GM18498 (cell line): ENCODE results near the gene AKT3.
A peak's percentile ranks its signal among the peaks of the same experiment; 100 is the strongest.

ENCODE experiments used
- ATAC-seq: cut with Tn5 transposase; IDR thresholded peaks from one replicate; pipeline ENCODE4 v1.9.1; 2021; ENCODE audit warnings: mild to moderate bottlenecking, moderate library complexity; ENCODE audit not compliant: unreplicated experiment

AKT3 gene

GRCh38 chr1:243473227-243474135, 376.6 kb downstream of the AKT3 start:
- ATAC-seq, result no peak

GRCh38 chr1:243471754-243472745, 378.0 kb downstream of the AKT3 start:
- ATAC-seq, result peak; percentile 90

- ATAC-seq, result no peak
These were observed 378.9 kb downstream of the AKT3 start for GRCh38 chr1:243471026-243471685.

GRCh38 chr1:243470502-243470901, 379.5 kb downstream of the AKT3 start:
- no peak for ATAC-seq

GRCh38 chr1:243469497-243469896, 380.5 kb downstream of the AKT3 start:
- no peak for ATAC-seq

GRCh38 chr1:243465738-243466137, 384.3 kb downstream of the AKT3 start:
- ATAC-seq, result no peak

GRCh38 chr1:243465081-243465480, 385.0 kb downstream of the AKT3 start:
- ATAC-seq, result no peak

GRCh38 chr1:243462929-243463697, 386.9 kb downstream of the AKT3 start:
- ATAC-seq, result no peak

GRCh38 chr1:243461700-243462099, 388.3 kb downstream of the AKT3 start:
- ATAC-seq, result no peak

DNA sequence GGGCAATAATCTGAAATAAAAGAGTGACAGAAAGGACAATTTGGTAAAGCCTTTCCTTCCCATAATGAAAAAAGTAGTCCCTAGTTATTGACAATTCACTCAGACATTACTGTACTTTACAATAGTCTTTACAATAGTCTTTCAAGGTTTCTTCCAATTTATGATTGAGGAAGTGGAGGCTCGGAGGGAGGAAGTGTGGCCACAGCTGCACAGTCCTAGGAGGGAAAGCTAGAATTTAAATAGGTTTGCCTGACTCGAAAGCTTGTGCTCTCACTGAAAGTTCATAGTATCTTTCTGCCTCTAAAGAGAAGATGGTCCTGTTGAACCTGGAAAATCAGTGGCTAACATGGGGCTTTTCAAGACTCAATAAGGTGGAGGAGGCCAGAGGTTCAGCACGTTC, 391.0 kb downstream of the AKT3 start:
- peak; percentile 50 for ATAC-seq

- no peak for ATAC-seq
These were observed 392.6 kb downstream of the AKT3 start for GRCh38 chr1:243457363-243457982.

- no peak for ATAC-seq
These were observed 394.0 kb downstream of the AKT3 start for GRCh38 chr1:243455760-243456651.

DNA sequence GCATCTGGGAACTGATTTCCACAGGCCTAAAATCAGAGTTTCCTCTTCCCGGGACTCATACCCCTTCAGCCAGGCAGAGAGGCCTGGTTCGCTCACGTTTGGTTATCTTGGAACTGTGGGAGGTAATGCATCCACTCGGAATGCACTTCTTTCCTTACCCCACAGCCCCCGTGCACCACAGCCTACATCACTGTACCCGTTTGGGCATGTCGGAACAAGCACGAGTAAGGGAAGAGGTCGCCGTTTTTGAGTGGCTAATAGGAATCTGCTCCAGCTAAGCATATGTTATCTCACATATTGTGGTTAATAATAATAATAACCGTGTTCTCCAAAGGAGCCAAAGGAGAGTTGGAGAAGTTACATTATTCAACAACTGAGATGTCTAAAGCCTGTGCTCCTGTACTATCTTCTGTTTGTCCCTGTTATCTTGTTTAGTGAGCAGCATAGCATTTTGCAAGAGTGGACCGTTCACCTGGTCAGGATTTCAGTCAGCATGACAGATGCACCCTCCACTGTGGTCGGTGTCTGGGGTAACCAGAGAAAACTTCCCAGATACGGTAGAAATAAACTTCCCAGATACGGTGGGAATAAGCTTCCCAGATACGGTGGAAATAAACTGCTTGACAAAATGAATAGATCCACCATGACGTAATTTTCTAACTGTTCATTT, 395.6 kb downstream of the AKT3 start:
- ATAC-seq, result no peak

GRCh38 chr1:243452092-243452491, 398.0 kb downstream of the AKT3 start:
- no peak for ATAC-seq

GRCh38 chr1:243449373-243449772, 400.7 kb downstream of the AKT3 start:
- no peak for ATAC-seq

GRCh38 chr1:243447844-243448243, 402.2 kb downstream of the AKT3 start:
- ATAC-seq, result no peak

DNA sequence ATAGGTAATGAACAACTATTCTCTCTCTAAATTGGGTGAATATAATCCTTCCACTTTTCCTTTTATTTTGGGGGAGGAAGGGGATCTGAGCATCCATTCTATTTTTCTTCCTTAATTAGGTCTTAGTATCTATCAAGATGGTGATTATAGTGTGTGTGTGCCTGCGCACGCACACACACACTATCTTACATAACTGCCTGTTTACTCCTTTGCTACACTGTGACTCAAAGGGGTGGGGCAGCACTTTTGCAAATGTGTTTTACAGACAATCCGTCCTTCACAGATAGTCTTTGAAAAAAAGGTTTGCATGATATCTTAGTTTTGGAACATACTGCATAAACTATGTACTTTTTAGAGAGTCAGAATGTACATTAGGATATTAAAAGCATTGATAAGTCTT, 402.7 kb downstream of the AKT3 start:
- no peak for ATAC-seq

DNA sequence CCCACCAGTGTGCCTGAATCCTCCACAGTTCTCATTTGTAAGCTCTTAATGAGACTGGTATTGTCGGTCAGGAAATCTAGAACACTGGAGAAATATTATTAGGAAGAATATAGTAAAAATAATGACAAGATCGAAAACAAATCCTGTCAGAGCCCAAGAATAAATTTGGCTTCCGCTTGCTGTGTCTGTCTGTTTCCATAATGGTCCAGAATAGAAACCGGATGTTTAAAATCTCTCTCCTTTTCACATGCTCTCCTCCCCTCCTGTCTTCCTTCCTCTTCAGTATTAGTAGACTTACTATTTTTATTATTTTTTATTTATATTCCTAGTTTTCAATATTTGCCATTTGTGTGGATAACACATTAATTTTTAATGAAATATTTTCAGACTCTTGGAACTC, 406.5 kb downstream of the AKT3 start:
- ATAC-seq, result no peak
